ENCODE measurements around the gene GET4.
"Not testable (repeated sequence)": the region's sequence is repeated elsewhere in the genome, so short reads cannot be mapped to it uniquely, and the experiment has no call there.

GET4 gene

GRCh38 chr7:925601-926000 lies 49.2 kb downstream of the GET4 start:
- no peak overlapping the region for H3K4me3 ChIP-seq (ENCODE audit: low read depth, low read length)

- no peak overlapping the region for H3K4me3 ChIP-seq (ENCODE audit: low read depth, low read length)
These were observed 50.0 kb downstream of the GET4 start for GRCh38 chr7:926061-927030.

- no peak overlapping the region for H3K4me3 ChIP-seq (ENCODE audit: low read depth, low read length)
These were observed 50.8 kb downstream of the GET4 start for GRCh38 chr7:927031-927671.

- no peak overlapping the region for H3K4me3 ChIP-seq (ENCODE audit: low read depth, low read length)
These were observed 53.0 kb downstream of the GET4 start for GRCh38 chr7:929311-929711.

GRCh38 chr7:930975-931758 lies 54.8 kb downstream of the GET4 start:
- no peak overlapping the region for H3K4me3 ChIP-seq (ENCODE audit: low read depth, low read length)

- H3K4me3 ChIP-seq (ENCODE audit: low read depth, low read length), result no peak overlapping the region
These were observed 55.7 kb downstream of the GET4 start for GRCh38 chr7:931871-932650.

- no peak overlapping the region for H3K4me3 ChIP-seq (ENCODE audit: low read depth, low read length)
These were observed 56.3 kb downstream of the GET4 start for GRCh38 chr7:932651-932975.

GRCh38 chr7:934469-935163 lies 58.3 kb downstream of the GET4 start:
- no peak overlapping the region for H3K4me3 ChIP-seq (ENCODE audit: low read depth, low read length)

GRCh38 chr7:935164-935873 lies 59.0 kb downstream of the GET4 start:
- H3K4me3 ChIP-seq (ENCODE audit: low read depth, low read length), result no peak overlapping the region

- H3K4me3 ChIP-seq (ENCODE audit: low read depth, low read length), result no peak overlapping the region
These were observed 59.6 kb downstream of the GET4 start for GRCh38 chr7:935874-936385.

- H3K4me3 ChIP-seq (ENCODE audit: low read depth, low read length), result no peak overlapping the region
These were observed 60.2 kb downstream of the GET4 start for GRCh38 chr7:936386-937054.

- H3K4me3 ChIP-seq (ENCODE audit: low read depth, low read length), result no peak overlapping the region
These were observed 61.6 kb downstream of the GET4 start for GRCh38 chr7:937856-938484.

GRCh38 chr7:938546-939185 lies 62.3 kb downstream of the GET4 start:
- no peak overlapping the region for H3K4me3 ChIP-seq (ENCODE audit: low read depth, low read length)

GRCh38 chr7:939843-940242 lies 63.5 kb downstream of the GET4 start:
- H3K4me3 ChIP-seq (ENCODE audit: low read depth, low read length), result no peak overlapping the region

GRCh38 chr7:940599-941408 lies 64.5 kb downstream of the GET4 start:
- H3K4me3 ChIP-seq (ENCODE audit: low read depth, low read length), result no peak overlapping the region

GRCh38 chr7:943793-944192 lies 67.4 kb downstream of the GET4 start:
- H3K4me3 ChIP-seq (ENCODE audit: low read depth, low read length), result not testable (repeated sequence)

GRCh38 chr7:944744-945143 lies 68.4 kb downstream of the GET4 start:
- no peak overlapping the region for H3K4me3 ChIP-seq (ENCODE audit: low read depth, low read length)

All from iPS-11a (cell line).